Prostate gland (tissue), 2 donors: ENCODE results near the gene FOXO1. TPM values are rescaled to one million over a fixed set of nuclear protein-coding genes. Genes with fewer than 3 reads are reported as not detected.

Experiments used
- DNase-seq: peaks from one replicate; pipeline ENCODE4 v3.0.0-alpha.2; 2019; ENCODE audit warnings: low spot score
- H3K27ac ChIP-seq, 2 donors: fragments of 200-600 bp; sonication (generic); 2 replicates each; pipeline ENCODE4 v1.5.1; 2017 to 2019
- H3K27me3 ChIP-seq: fragments of 200-600 bp; sonication (generic); replicated peaks from 2 replicates; pipeline ENCODE4 v1.5.1; 2019; ENCODE audit not compliant: insufficient read depth
- H3K36me3 ChIP-seq, 2 donors: fragments of 200-600 bp; sonication (generic); 1 replicate in 1 of 2; 2 replicates in 1 of 2; pipeline versions ENCODE4 v1.5.1 to v1.8.1; 2017 to 2019
- H3K4me1 ChIP-seq: fragments of 200-600 bp; sonication (generic); replicated peaks from 2 replicates; pipeline ENCODE4 v1.5.1; 2019
- H3K4me3 ChIP-seq, 2 donors: fragments of 200-600 bp; sonication (generic); 2 replicates each; pipeline ENCODE4 v1.5.1; 2017 to 2019
- H3K9me3 ChIP-seq: fragments of 200-600 bp; sonication (generic); 2 replicates; pipeline ENCODE4 v1.5.1; 2017
- POLR2A ChIP-seq: fragments of 450-650 bp; IDR thresholded peaks from one replicate; pipeline ENCODE4 v1.6.1; 2016; ENCODE audit warnings: antibody characterized with exemption, mild to moderate bottlenecking
- POLR2AphosphoS5 ChIP-seq: sonication (generic); formaldehyde crosslinking; IDR thresholded peaks from one replicate; pipeline ENCODE4 v1.6.1; 2017; ENCODE audit warnings: antibody characterized with exemption
- WGBS: methylation state at CpG from one replicate; pipeline ENCODE4 v1.1.5; 2018; 5-methylcytosine and 5-hydroxymethylcytosine counted together
- intact Hi-C: fragments of 100-400 bp; cut with DNase I; formaldehyde crosslinking; loops from one replicate; pipeline ENCODE4 v1.14.2; 2022
- total RNA-seq, 2 donors: library from RNA; depleted of rRNA; stranded (reverse); fragments of >200 nt; gene quantifications; one replicate each; pipeline ENCODE4 v1.1.0, GENCODE V29; 2016
- TF ChIP-seq, protein P1 (sequence below), 4 experiments: fragments of 200-600 bp in 2 of 4; fragments of 450-650 bp in 2 of 4; sonication (generic) in 2 of 4; IDR thresholded peaks; 1 replicate in 3 of 4; 2 replicates in 1 of 4; pipeline ENCODE4 v1.5.1; 2016 to 2019; ENCODE audit warnings: antibody characterized with exemption in 4 of 4, mild to moderate bottlenecking in 2 of 4, moderate library complexity in 2 of 4

Gene FOXO1
- total RNA-seq, 2 donors from 2014 or later, result 23.5 to 46.1 TPM

DNA sequence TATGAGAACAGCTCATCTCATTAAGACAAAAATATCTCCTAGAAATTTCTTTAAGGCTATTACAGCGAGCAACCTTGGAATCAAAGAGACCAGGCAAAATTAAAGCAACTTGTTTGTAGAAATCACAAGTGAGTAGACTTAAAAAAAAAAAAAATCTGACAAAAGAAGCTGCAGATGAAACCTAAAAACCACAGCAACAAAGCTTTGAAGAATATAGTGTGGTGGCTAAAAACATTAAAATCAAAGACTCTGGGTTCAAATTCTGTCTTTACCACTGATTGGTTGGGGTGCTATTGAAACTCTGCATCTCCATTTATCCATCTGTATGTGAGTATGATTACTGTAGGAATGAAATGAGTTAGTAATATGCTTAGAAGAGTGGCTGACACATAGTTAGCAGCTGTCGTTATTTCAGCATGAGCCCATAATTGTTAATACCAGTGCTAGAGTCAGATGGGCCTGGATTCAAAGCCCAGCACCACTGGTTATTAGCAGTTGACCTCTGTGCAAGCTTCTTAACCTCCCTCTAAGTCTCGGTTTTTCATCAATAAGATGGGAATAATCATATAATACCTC lies 157.6 kb downstream of the FOXO1 start:
- Histone ChIP-seq H3K36me3 (no peaks in the 10 kb centered on the region), H3K4me1 (no peaks in the 10 kb centered on the region), H3K9me3 (no peaks in the 10 kb centered on the region), H3K4me3 (no peak overlapping the region), H3K27ac (no peak overlapping the region), H3K27me3 (no peaks in the 10 kb centered on the region)
- TF ChIP-seq POLR2AphosphoS5 (no peak), POLR2A (no peak)
- TF ChIP-seq, protein P1, sequence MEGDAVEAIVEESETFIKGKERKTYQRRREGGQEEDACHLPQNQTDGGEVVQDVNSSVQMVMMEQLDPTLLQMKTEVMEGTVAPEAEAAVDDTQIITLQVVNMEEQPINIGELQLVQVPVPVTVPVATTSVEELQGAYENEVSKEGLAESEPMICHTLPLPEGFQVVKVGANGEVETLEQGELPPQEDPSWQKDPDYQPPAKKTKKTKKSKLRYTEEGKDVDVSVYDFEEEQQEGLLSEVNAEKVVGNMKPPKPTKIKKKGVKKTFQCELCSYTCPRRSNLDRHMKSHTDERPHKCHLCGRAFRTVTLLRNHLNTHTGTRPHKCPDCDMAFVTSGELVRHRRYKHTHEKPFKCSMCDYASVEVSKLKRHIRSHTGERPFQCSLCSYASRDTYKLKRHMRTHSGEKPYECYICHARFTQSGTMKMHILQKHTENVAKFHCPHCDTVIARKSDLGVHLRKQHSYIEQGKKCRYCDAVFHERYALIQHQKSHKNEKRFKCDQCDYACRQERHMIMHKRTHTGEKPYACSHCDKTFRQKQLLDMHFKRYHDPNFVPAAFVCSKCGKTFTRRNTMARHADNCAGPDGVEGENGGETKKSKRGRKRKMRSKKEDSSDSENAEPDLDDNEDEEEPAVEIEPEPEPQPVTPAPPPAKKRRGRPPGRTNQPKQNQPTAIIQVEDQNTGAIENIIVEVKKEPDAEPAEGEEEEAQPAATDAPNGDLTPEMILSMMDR (IDR thresholded peaks at IDR 0.05), result no peak
- intact Hi-C loops, result loop anchor here (1.0 kb wide), 1 partner anchor 18 kb away; no protein-coding TSS in a partner anchor
- DNase-seq, result no peak
- WGBS, result 82% methylated on average over 3 of the region's 3 CpGs

DNA sequence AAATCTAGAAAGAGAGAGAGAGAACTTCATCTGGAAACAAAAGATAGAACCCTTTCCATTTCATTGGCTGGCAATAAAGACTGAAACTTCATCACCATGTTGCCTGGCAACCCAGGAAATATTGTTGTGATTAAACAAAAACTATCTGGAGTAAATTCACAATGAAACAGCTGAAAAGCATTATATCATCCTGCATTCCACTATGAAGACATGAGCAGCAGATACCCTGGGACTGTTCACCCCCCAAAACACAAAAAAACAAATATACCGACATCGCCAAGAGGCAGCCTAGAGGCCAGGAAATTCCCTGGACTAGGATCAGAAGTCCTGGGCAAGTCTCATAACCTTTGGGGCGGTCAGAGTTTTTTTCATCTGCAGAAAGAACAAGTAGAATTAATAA lies 158.3 kb downstream of the FOXO1 start:
- 24% methylated on average over 3 of the region's 3 CpGs for WGBS
- no peak overlapping the region for H3K27ac ChIP-seq
- intact Hi-C loops, result no loop called here
- no peak for DNase-seq
- no peaks in the 10 kb centered on the region for H3K36me3 ChIP-seq
- H3K9me3 ChIP-seq, result no peaks in the 10 kb centered on the region
- no peak overlapping the region for H3K4me3 ChIP-seq
- H3K27me3 ChIP-seq, result no peaks in the 10 kb centered on the region
- TF ChIP-seq, protein P1 (IDR thresholded peaks at IDR 0.05), result no peak
- TF ChIP-seq POLR2AphosphoS5 (no peak), POLR2A (no peak)
- no peaks in the 10 kb centered on the region for H3K4me1 ChIP-seq

DNA sequence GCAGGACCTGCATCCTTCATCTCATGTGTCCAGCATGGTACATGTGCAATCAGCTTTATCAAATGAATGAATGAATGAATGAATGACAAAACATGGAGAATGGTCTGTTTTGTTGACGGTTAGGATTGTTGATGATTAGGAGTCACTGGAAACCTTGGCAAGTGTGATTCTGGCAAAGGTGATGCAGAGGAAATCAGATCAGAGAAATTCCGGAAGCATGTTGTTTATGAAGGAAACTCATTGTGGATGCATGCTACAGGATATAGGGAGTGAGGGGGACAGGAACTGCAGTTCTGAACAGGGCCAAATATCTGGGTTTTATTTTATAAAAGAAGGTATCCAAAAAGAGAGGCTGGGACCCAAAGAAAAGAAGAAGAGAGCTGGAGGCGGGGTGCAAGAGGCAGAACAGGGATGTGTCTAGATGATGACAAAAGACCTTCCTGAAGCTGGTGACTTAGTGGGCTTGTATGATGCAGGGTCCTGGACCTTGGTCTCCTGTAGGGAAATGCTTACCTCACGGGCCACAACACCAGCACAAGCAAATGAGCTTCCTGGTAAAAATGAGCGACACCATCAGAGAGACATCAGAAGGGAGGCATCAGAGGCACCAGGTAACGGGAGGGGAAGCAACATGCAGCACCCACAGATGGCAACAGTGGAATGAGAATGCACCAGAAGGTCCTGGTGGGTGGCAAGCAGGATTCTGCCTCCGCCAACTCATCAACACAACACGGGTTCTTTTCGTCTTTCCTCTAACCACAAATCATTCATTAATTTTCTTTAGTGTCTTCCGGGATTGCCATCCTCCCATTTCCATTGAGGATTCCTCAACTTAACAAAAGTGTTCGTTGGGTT lies 159.6 kb downstream of the FOXO1 start:
- Histone ChIP-seq H3K4me3 (no peak overlapping the region), H3K4me1 (no peaks in the 10 kb centered on the region), H3K36me3 (no peaks in the 10 kb centered on the region), H3K27me3 (no peaks in the 10 kb centered on the region), H3K27ac (no peak overlapping the region), H3K9me3 (no peaks in the 10 kb centered on the region)
- intact Hi-C loops, result no loop called here
- 94% methylated on average over 11 of the region's 11 CpGs for WGBS
- TF ChIP-seq, protein P1 (IDR thresholded peaks at IDR 0.05), result no peak
- TF ChIP-seq POLR2AphosphoS5 (no peak), POLR2A (no peak)
- DNase-seq, result no peak

Other genes with a start within 250 kb of the FOXO1 start
- gene MRPS31, start 104.5 kb upstream of the FOXO1 start, total RNA-seq, result 10 to 100 TPM; 19.2 to 19.9 TPM
- gene SLC25A15, start 123.0 kb upstream of the FOXO1 start, total RNA-seq, result 10 to 100 TPM in 1 of 2 donors, 1 to 10 TPM in 1; 7.4 to 32.8 TPM